HepG2 (cell line): ENCODE results near the gene USP30. TPM values are rescaled to one million over a fixed set of nuclear protein-coding genes. Genes with fewer than 3 reads are reported as not detected.

ENCODE experiments used
- FOXA3 ChIP-seq: IDR thresholded peaks from 2 replicates; pipeline ENCODE4 v1.6.1; 2016; ENCODE audit warnings: missing genetic modification reagents, missing compliant biosample characterization
- KAT7 ChIP-seq: IDR thresholded peaks from 2 replicates; pipeline ENCODE4 v1.6.1; 2018; ENCODE audit warnings: borderline replicate concordance, missing compliant biosample characterization
- MEIS2 ChIP-seq: sonication (generic); formaldehyde crosslinking; IDR thresholded peaks from 2 replicates; pipeline ENCODE4 v1.9.0; 2021; ENCODE audit warnings: mild to moderate bottlenecking, missing genetic modification reagents
- POLR2G ChIP-seq: fragments of 200-400 bp; formaldehyde crosslinking; IDR thresholded peaks from 2 replicates; pipeline ENCODE4 v1.6.1; 2018; ENCODE audit warnings: mild to moderate bottlenecking, low read depth, low read length, moderate library complexity
- SP4 ChIP-seq: sonication (generic); formaldehyde crosslinking; IDR thresholded peaks from 2 replicates; pipeline ENCODE4 v1.8.1; 2023; ENCODE audit warnings: mild to moderate bottlenecking, missing genetic modification reagents
- SRSF1 ChIP-seq: fragments of 200-400 bp; formaldehyde crosslinking; optimal IDR thresholded peaks from 2 replicates; pipeline ENCODE3; 2017; ENCODE audit warnings: mild to moderate bottlenecking, low read depth, low read length, moderate library complexity
- ZKSCAN1 ChIP-seq: fragments of 150-350 bp; IDR thresholded peaks from 2 replicates; pipeline ENCODE4 v1.6.1; 2014; ENCODE audit warnings: low read length
- ZMAT3 ChIP-seq: sonication (generic); formaldehyde crosslinking; conservative IDR thresholded peaks from 2 replicates; pipeline ENCODE4 v1.7.0; 2021; ENCODE audit warnings: missing genetic modification reagents
- ZMYM2 ChIP-seq: sonication (generic); formaldehyde crosslinking; IDR thresholded peaks from 2 replicates; pipeline ENCODE4 v1.8.0; 2022; ENCODE audit warnings: mild to moderate bottlenecking, missing genetic modification reagents
- ZNF343 ChIP-seq: sonication (generic); formaldehyde crosslinking; IDR thresholded peaks from 2 replicates; pipeline ENCODE4 v1.4.0; 2020; ENCODE audit warnings: mild to moderate bottlenecking, missing genetic modification reagents
- ZNF367 ChIP-seq: sonication (generic); formaldehyde crosslinking; IDR thresholded peaks from 2 replicates; pipeline ENCODE4 v1.4.0; 2020; ENCODE audit warnings: missing genetic modification reagents, borderline replicate concordance
- ZNF468 ChIP-seq: sonication (generic); formaldehyde crosslinking; IDR thresholded peaks from 2 replicates; pipeline ENCODE4 v1.8.0; 2022; ENCODE audit warnings: mild to moderate bottlenecking, moderate library complexity, missing genetic modification reagents
- ZNF605 ChIP-seq: sonication (generic); formaldehyde crosslinking; IDR thresholded peaks from 2 replicates; pipeline ENCODE4 v1.8.0; 2022; ENCODE audit warnings: mild to moderate bottlenecking, missing genetic modification reagents
- ZNF629 ChIP-seq: sonication (generic); formaldehyde crosslinking; conservative IDR thresholded peaks from 2 replicates; pipeline ENCODE4 v1.5.0; 2020; ENCODE audit warnings: missing genetic modification reagents
- ZNF644 ChIP-seq: IDR thresholded peaks from 2 replicates; pipeline ENCODE4 v1.6.1; 2016; ENCODE audit warnings: low read depth
- ZSCAN12 ChIP-seq: sonication (generic); formaldehyde crosslinking; IDR thresholded peaks from 2 replicates; pipeline ENCODE4 v1.9.0; 2021; ENCODE audit warnings: mild to moderate bottlenecking, missing genetic modification reagents
- polyA plus RNA-seq, 8 experiments: library from polyadenylated mRNA; depleted of rRNA in 3 of 8; stranded (reverse) in 7 of 8; unstranded in 1 of 8; fragments of >200 nt; fragmentation: Illumina TruSeq in 4 of 8; extraction: Trizol in 4 of 8; gene quantifications; 2 replicates each; pipeline versions ENCODE4 v1.2.1 to v1.2.3, GENCODE V29; 2011 to 2016; ENCODE audit warnings: low read depth in 4 of 8, missing spikeins in 1 of 8, mixed read lengths in 1 of 8; ENCODE audit not compliant: insufficient read depth in 1 of 8
- total RNA-seq, 5 experiments: library from RNA; depleted of rRNA; stranded (reverse); fragments of >200 nt; fragmentation: Illumina TruSeq; extraction: Trizol; gene quantifications; 2 replicates each; pipeline ENCODE4 v1.2.3, GENCODE V29; 2016; ENCODE audit warnings: low read depth in 1 of 5
- TF ChIP-seq, protein P1 (sequence below): sonication (generic); formaldehyde crosslinking; IDR thresholded peaks from 2 replicates; pipeline ENCODE4 v1.4.0; 2020; ENCODE audit warnings: missing genetic modification reagents, low read depth, mild to moderate bottlenecking, borderline replicate concordance
- TF ChIP-seq, protein P2 (sequence below): sonication (generic); formaldehyde crosslinking; IDR thresholded peaks from 2 replicates; pipeline ENCODE4 v1.4.0; 2020; ENCODE audit warnings: missing genetic modification reagents
- TF ChIP-seq, protein P3 (sequence below): sonication (generic); formaldehyde crosslinking; IDR thresholded peaks from 2 replicates; pipeline ENCODE4 v1.5.1; 2020; ENCODE audit warnings: missing genetic modification reagents, mild to moderate bottlenecking, borderline replicate concordance
- TF ChIP-seq, protein P4 (sequence below): fragments of 450-650 bp; IDR thresholded peaks from 2 replicates; pipeline ENCODE4 v1.6.1; 2016

USP30 gene
- total and polyA plus RNA-seq, 2 of the 13 experiments (the other 11 are each of a cell fraction or from before 2014, with no cell fraction given): 11.2 to 20.8 TPM

DNA sequence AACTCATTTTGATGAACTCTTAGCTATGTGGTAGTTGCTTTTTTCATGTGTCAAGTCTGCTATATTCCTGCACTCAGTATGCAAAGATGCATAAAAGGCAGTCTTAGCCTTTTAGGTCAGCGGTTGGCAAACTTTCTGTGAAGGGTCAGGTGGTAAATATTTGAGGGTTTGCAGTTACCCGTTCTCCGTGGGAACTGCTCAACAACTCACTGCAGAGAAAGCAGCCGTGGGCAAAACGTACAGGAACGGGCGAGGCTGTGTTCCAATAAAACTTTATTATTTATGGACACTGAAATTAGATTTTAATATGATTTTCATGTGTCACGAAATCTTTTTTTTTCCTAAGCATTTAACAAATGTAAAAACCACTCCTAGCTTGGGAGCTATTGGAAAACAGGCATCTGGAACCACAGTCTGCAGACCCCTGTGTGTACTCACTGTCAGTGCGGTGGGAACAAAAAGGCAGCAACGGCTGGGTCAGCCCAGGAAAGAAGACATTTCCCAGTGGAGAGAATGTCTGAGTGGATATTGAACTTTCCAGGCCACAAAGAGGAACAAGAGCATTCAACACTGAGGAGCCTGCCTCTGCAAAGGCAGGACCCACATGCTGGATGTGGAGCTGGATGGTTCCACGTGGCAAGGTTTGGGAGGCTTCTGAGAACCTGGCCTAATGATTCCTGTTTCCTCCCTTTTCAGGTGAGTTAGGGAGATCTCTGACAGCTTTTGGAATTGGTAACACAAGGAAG, 60.5 kb downstream of the USP30 start (continued):
- TF ChIP-seq, protein P1, sequence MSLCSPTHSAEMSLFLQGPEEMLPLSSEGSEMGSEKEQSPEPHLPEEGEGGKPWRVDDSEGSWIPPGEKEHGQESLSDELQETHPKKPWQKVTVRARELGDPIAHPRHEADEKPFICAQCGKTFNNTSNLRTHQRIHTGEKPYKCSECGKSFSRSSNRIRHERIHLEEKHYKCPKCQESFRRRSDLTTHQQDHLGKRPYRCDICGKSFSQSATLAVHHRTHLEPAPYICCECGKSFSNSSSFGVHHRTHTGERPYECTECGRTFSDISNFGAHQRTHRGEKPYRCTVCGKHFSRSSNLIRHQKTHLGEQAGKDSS (CRISPR knock-in tag): no peak
- no peak for TF ChIP-seq ZNF629 (CRISPR knock-in tag)
- no peak for TF ChIP-seq ZMAT3
- TF ChIP-seq ZMYM2 (CRISPR knock-in tag): 0 out of 2 replicates have a peak, but pooled peaks have one; percentile 53
- TF ChIP-seq SRSF1: no peak
- no peak for TF ChIP-seq SP4
- TF ChIP-seq MEIS2 (CRISPR knock-in tag): no peak
- TF ChIP-seq ZNF644 (CRISPR knock-in tag): no peak
- TF ChIP-seq ZNF468 (CRISPR knock-in tag): no peak
- no peak for TF ChIP-seq FOXA3 (CRISPR knock-in tag)
- TF ChIP-seq ZNF605 (CRISPR knock-in tag): peak; percentile 32; the same call in 1 of the 2 replicates
- TF ChIP-seq ZNF343: no peak
- TF ChIP-seq POLR2G: 0 out of 2 replicates have a peak, but pooled peaks have one; percentile 38
- no peak for TF ChIP-seq ZKSCAN1
- TF ChIP-seq, protein P2, sequence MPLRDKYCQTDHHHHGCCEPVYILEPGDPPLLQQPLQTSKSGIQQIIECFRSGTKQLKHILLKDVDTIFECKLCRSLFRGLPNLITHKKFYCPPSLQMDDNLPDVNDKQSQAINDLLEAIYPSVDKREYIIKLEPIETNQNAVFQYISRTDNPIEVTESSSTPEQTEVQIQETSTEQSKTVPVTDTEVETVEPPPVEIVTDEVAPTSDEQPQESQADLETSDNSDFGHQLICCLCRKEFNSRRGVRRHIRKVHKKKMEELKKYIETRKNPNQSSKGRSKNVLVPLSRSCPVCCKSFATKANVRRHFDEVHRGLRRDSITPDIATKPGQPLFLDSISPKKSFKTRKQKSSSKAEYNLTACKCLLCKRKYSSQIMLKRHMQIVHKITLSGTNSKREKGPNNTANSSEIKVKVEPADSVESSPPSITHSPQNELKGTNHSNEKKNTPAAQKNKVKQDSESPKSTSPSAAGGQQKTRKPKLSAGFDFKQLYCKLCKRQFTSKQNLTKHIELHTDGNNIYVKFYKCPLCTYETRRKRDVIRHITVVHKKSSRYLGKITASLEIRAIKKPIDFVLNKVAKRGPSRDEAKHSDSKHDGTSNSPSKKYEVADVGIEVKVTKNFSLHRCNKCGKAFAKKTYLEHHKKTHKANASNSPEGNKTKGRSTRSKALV (CRISPR knock-in tag): no peak
- TF ChIP-seq, protein P3, sequence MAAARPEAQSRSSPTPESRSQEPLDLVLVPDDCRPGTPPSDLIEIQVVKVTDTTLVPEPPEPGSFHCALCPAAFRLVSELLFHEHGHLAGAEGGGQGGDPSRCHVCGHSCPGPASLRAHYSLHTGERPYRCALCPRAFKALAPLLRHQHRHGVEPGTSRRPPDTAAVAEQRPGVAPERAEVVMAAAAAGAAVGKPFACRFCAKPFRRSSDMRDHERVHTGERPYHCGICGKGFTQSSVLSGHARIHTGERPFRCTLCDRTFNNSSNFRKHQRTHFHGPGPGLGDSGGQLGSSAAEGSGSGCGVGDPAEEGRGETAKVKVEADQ (CRISPR knock-in tag): no peak
- TF ChIP-seq ZSCAN12: no peak
- TF ChIP-seq, protein P4, sequence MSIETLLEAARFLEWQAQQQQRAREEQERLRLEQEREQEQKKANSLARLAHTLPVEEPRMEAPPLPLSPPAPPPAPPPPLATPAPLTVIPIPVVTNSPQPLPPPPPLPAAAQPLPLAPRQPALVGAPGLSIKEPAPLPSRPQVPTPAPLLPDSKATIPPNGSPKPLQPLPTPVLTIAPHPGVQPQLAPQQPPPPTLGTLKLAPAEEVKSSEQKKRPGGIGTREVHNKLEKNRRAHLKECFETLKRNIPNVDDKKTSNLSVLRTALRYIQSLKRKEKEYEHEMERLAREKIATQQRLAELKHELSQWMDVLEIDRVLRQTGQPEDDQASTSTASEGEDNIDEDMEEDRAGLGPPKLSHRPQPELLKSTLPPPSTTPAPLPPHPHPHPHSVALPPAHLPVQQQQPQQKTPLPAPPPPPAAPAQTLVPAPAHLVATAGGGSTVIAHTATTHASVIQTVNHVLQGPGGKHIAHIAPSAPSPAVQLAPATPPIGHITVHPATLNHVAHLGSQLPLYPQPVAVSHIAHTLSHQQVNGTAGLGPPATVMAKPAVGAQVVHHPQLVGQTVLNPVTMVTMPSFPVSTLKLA: no peak
- TF ChIP-seq ZNF367 (CRISPR knock-in tag): no peak
- TF ChIP-seq KAT7: no peak
